GM12801 (cell line): ENCODE measurements around the gene OR11H7.

Source experiments
- TF ChIP-seq, protein P1 (sequence below): IDR thresholded peaks from one replicate; pipeline ENCODE4 v1.5.1; 2011; ENCODE audit warnings: control low read depth; ENCODE audit not compliant: insufficient read length; ENCODE audit errors: extremely low read depth

Gene OR11H7

DNA sequence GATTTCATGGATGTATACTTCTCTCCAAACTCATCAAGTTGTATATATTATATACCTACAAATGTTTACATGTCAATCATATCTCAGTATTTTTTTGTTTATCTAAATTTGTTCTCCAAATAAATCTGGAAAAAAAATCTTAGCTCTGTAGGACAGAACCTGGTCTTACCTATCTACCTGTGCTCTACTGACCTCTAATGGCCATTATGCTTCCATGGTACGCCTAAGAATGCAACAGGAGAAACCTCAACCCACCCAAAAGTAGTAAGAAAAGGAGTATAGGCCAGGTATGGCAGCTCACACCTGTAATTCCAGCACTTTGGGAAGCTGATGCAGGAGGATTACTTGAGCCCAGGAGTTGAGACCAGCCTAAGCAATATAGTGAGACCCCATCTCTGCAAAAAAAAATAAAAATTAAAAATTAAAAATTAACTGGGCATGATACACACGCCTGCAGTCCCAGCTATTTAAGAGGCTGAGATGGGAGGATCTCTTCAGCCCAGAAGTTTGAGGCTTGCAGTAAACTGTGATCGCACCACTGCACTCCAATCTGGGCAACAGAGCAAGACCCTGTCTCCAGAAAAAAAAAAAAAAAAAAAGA lies 19.0 kb downstream of the OR11H7 start:
- TF ChIP-seq, protein P1, sequence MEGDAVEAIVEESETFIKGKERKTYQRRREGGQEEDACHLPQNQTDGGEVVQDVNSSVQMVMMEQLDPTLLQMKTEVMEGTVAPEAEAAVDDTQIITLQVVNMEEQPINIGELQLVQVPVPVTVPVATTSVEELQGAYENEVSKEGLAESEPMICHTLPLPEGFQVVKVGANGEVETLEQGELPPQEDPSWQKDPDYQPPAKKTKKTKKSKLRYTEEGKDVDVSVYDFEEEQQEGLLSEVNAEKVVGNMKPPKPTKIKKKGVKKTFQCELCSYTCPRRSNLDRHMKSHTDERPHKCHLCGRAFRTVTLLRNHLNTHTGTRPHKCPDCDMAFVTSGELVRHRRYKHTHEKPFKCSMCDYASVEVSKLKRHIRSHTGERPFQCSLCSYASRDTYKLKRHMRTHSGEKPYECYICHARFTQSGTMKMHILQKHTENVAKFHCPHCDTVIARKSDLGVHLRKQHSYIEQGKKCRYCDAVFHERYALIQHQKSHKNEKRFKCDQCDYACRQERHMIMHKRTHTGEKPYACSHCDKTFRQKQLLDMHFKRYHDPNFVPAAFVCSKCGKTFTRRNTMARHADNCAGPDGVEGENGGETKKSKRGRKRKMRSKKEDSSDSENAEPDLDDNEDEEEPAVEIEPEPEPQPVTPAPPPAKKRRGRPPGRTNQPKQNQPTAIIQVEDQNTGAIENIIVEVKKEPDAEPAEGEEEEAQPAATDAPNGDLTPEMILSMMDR, result no peak

- TF ChIP-seq, protein P1, result no peak
These were observed 33.9 kb downstream of the OR11H7 start for GRCh38 chr14:20262642-20263128.

- TF ChIP-seq, protein P1, result no peak
These were observed 45.3 kb downstream of the OR11H7 start for GRCh38 chr14:20274062-20274461.

DNA sequence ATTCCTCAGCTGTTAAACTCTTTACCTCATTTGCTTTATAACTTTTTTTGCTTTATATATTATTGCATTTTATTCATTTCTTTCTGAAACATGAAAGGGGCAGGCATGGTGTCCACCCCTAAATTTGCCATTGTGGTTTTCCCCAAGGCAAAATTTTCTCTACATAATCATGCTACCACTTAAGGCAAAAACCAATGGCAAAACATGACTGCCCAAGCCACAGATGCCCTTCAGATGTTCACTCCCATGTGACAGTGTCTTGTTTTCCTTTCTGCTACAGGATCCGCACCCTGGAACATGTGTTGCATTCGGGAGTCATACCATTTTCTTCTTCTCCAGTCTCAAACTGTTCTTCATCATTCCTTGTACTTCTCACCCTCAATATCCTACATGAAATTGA lies 48.6 kb downstream of the OR11H7 start:
- TF ChIP-seq, protein P1, result no peak

- TF ChIP-seq, protein P1, result no peak
These were observed 49.6 kb downstream of the OR11H7 start for GRCh38 chr14:20278414-20278813.
